Activated T-helper 17 cell treated with anti-CD3 and anti-CD28 coated beads, Interleukin-2, amount 50 U/mL, for 72 hours (primary cell): ENCODE results near the gene PTPN2. TPM values are rescaled to one million over a fixed set of nuclear protein-coding genes. Genes with fewer than 3 reads are reported as not detected.
"Not testable (repeated sequence)": the region's sequence is repeated elsewhere in the genome, so short reads cannot be mapped to it uniquely, and the experiment has no call there.

Experiments used
- ATAC-seq: fragments of 150-1000 bp; cut with Tn5 transposase; replicated peaks from 2 replicates; pipeline ENCODE4 v1.10.0; 2021; ENCODE audit warnings: mild to moderate bottlenecking, moderate library complexity
- H3K27ac Mint-ChIP-seq: one replicate; pipeline ENCODE4 v1.8.0; 2022; ENCODE audit warnings: mixed read lengths
- H3K27me3 Mint-ChIP-seq: one replicate; pipeline ENCODE4 v1.8.0; 2022; ENCODE audit warnings: mixed read lengths
- H3K36me3 Mint-ChIP-seq: one replicate; pipeline ENCODE4 v1.8.0; 2022; ENCODE audit warnings: low read depth, mild to moderate bottlenecking, mixed read lengths
- H3K4me1 Mint-ChIP-seq: one replicate; pipeline ENCODE4 v1.8.0; 2022; ENCODE audit warnings: mixed read lengths
- H3K4me3 Mint-ChIP-seq: one replicate; pipeline ENCODE4 v1.8.0; 2022; ENCODE audit warnings: mild to moderate bottlenecking, mixed read lengths
- H3K9me3 Mint-ChIP-seq: one replicate; pipeline ENCODE4 v1.8.0; 2022; ENCODE audit warnings: mixed read lengths
- total RNA-seq, 2 donors: library from RNA; stranded (reverse); gene quantifications; one replicate each; pipeline ENCODE4 v1.2.3, GENCODE V29; 2022

Gene PTPN2
- total RNA-seq, 2 donors from 2014 or later, result 72.1 to 78.7 TPM

- ATAC-seq, result no peak
- Mint-ChIP-seq H3K36me3 (peaks cover 39% of the 10 kb centered on the region), H3K4me1 (peaks cover 53% of the 10 kb centered on the region), H3K27me3 (no peaks in the 10 kb centered on the region), H3K27ac (peak overlapping the region; percentile 33), H3K9me3 (no peaks in the 10 kb centered on the region), H3K4me3 (peak overlapping the region; percentile 89)
Observed at GRCh38 chr18:12880541-12880910, 3.5 kb downstream of the PTPN2 start.

GRCh38 chr18:12879840-12880540 lies 4.0 kb downstream of the PTPN2 start:
- Mint-ChIP-seq H3K27ac (peak overlapping the region; percentile 33), H3K27me3 (no peaks in the 10 kb centered on the region), H3K36me3 (peaks cover 39% of the 10 kb centered on the region), H3K4me1 (peaks cover 50% of the 10 kb centered on the region), H3K4me3 (peak overlapping the region; percentile 89), H3K9me3 (no peaks in the 10 kb centered on the region)
- ATAC-seq, result no peak

DNA sequence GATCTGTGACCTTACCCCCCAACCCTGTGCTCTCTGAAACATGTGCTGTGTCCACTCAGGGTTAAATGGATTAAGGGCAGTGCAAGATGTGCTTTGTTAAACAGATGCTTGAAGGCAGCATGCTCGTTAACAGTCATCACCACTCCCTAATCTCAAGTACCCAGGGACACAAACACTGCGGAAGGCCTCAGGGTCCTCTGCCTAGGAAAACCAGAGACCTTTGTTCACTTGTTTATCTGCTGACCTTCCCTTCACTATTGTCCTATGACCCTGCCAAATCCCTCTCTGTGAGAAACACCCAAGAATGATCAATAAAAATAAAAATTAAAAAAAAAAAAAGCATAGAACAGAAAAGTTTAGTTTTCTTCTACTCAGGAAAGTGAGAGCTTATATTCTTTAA lies 9.0 kb downstream of the PTPN2 start:
- Mint-ChIP-seq H3K4me1 (peaks cover 32% of the 10 kb centered on the region), H3K36me3 (peaks cover 22% of the 10 kb centered on the region)
- H3K27ac Mint-ChIP-seq, ATAC-seq, H3K9me3 Mint-ChIP-seq, H3K27me3 Mint-ChIP-seq, H3K4me3 Mint-ChIP-seq: not testable (repeated sequence)

GRCh38 chr18:12873961-12874567 lies 10.0 kb downstream of the PTPN2 start:
- not testable (repeated sequence) for H3K27me3 Mint-ChIP-seq, H3K27ac Mint-ChIP-seq, H3K9me3 Mint-ChIP-seq, H3K4me3 Mint-ChIP-seq, ATAC-seq
- Mint-ChIP-seq H3K36me3 (peaks cover 18% of the 10 kb centered on the region), H3K4me1 (peaks cover 23% of the 10 kb centered on the region)

DNA sequence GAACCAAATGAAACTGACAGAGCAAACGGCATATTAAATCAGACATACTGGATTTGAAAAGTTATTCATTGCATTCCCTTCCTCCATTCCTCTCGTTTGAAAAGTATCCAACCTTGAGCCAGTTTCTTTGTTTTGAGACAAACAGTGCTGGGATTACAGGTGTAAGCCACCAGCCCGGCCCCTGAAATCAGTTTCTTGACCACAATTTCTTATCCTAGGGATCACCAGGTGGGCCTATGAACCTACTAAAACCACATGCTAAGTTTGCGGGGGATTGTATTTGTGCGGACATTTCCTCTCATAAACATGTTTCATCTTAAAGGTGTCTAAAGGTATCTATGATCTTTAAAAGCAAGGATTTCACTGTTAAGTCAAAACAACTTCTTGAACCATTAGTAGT lies 11.6 kb downstream of the PTPN2 start:
- peaks cover 26% of the 10 kb centered on the region for H3K4me1 Mint-ChIP-seq
- H3K36me3 Mint-ChIP-seq, result peaks cover 19% of the 10 kb centered on the region
- H3K9me3 Mint-ChIP-seq, result no peaks in the 10 kb centered on the region
- ATAC-seq, result no peak
- no peaks in the 10 kb centered on the region for H3K27me3 Mint-ChIP-seq
- no peak overlapping the region for H3K4me3 Mint-ChIP-seq
- no peak overlapping the region for H3K27ac Mint-ChIP-seq

DNA sequence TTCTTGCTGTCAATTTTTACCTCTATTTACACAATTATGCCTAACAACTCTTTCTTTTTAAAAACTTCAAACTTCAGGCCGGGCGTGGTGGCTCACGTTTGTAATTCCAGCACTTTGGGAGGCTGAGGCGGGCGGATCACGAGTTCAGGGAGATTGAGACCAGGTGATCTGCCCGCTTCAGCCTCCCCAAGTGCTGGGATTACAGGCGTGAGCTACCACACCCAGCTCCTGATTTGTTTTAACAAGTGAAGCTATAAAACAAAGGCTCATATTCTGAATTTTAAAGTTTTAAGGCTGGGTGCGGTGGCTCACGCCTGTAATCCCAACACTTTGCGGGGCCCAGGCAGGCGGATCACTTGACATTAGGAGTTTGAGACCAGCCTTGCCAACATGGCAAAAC lies 15.5 kb downstream of the PTPN2 start:
- H3K4me1 Mint-ChIP-seq, result peaks cover 12% of the 10 kb centered on the region
- ATAC-seq, result no peak
- H3K36me3 Mint-ChIP-seq, result peaks cover 13% of the 10 kb centered on the region
- no peaks in the 10 kb centered on the region for H3K9me3 Mint-ChIP-seq
- no peak overlapping the region for H3K27ac Mint-ChIP-seq
- H3K27me3 Mint-ChIP-seq, result no peaks in the 10 kb centered on the region
- no peak overlapping the region for H3K4me3 Mint-ChIP-seq

DNA sequence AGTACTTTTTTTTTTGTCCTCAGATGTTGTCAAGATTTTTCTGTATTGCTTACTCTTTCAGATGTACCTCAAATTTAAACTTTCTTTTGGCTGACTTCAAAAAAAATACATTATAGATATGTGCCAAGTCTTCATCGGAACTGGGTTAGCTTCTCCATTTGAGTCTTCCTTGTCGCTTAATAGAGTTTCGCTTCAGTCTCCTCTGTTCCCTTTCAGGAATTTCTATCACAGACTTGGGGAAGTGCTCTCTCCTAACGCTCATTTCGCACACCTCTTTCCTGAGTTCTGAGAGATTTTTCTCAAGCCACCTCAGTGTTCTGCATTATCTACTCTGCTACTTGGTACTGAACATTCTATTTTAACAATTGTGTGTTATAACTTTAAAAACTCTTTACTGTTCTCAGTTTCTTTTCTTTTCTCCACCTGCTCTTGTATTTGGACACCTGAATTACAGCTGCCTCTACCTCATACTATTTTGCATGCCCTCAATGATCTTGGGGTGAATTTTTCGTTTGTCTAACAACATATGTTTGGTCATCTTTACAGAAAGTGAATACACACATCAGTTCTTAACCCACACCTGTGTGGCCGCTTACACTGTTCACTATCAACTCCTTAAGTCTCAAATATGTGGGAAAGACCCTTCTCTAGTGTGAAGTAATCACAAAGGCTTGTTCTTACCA lies 16.5 kb downstream of the PTPN2 start:
- Mint-ChIP-seq H3K27ac (no peak overlapping the region), H3K4me3 (no peak overlapping the region), H3K9me3 (no peaks in the 10 kb centered on the region), H3K27me3 (no peaks in the 10 kb centered on the region), H3K36me3 (peaks cover 11% of the 10 kb centered on the region), H3K4me1 (peaks cover 22% of the 10 kb centered on the region)
- no peak for ATAC-seq

- Mint-ChIP-seq H3K4me1 (peaks cover 30% of the 10 kb centered on the region), H3K9me3 (no peaks in the 10 kb centered on the region), H3K36me3 (peaks cover 15% of the 10 kb centered on the region), H3K4me3 (no peak overlapping the region), H3K27ac (peak overlapping the region; percentile 76), H3K27me3 (no peaks in the 10 kb centered on the region)
- ATAC-seq, result no peak
Observed at GRCh38 chr18:12863687-12864216, 20.3 kb downstream of the PTPN2 start.

- H3K4me1 Mint-ChIP-seq, result peaks cover 35% of the 10 kb centered on the region
- H3K36me3 Mint-ChIP-seq, result peaks cover 21% of the 10 kb centered on the region
- no peak for ATAC-seq
- no peaks in the 10 kb centered on the region for H3K27me3 Mint-ChIP-seq
- H3K9me3 Mint-ChIP-seq, result no peaks in the 10 kb centered on the region
- peak overlapping the region; percentile 76 for H3K27ac Mint-ChIP-seq
- H3K4me3 Mint-ChIP-seq, result peak overlapping the region; percentile 13
Observed at GRCh38 chr18:12862874-12863482, 21.1 kb downstream of the PTPN2 start.

GRCh38 chr18:12862467-12862866 lies 21.6 kb downstream of the PTPN2 start:
- no peak for ATAC-seq
- H3K27ac Mint-ChIP-seq, result peak overlapping the region; percentile 76
- H3K4me3 Mint-ChIP-seq, result peak overlapping the region; percentile 13
- H3K9me3 Mint-ChIP-seq, result no peaks in the 10 kb centered on the region
- peaks cover 22% of the 10 kb centered on the region for H3K36me3 Mint-ChIP-seq
- H3K27me3 Mint-ChIP-seq, result no peaks in the 10 kb centered on the region
- peaks cover 35% of the 10 kb centered on the region for H3K4me1 Mint-ChIP-seq

DNA sequence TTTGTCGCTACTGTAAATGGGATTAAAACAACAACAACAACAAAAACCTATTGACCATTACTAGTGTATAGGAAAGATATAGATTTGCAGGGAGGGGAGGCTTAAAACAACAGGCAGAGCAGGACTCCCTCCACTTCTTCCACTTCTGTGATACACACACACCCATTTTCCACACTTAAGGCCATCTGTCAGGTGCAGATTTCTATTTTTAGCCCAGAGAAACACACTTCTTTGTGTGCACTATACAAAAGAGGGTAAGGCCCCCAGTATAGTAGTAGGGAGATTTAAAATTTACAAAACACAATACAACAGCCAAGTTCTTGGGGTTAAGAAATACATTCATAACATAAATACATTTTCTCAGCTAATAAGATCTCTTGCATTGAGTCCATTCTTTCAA lies 22.4 kb downstream of the PTPN2 start:
- Mint-ChIP-seq H3K36me3 (peaks cover 24% of the 10 kb centered on the region), H3K9me3 (no peaks in the 10 kb centered on the region), H3K27me3 (no peaks in the 10 kb centered on the region), H3K4me1 (peaks cover 38% of the 10 kb centered on the region), H3K27ac (no peak overlapping the region), H3K4me3 (no peak overlapping the region)
- ATAC-seq, result no peak

- Mint-ChIP-seq H3K27me3 (no peaks in the 10 kb centered on the region), H3K4me1 (peaks cover 47% of the 10 kb centered on the region), H3K36me3 (peaks cover 35% of the 10 kb centered on the region), H3K27ac (no peak overlapping the region), H3K4me3 (no peak overlapping the region), H3K9me3 (no peaks in the 10 kb centered on the region)
- ATAC-seq, result no peak
Observed at GRCh38 chr18:12860530-12860929, 23.5 kb downstream of the PTPN2 start.

DNA sequence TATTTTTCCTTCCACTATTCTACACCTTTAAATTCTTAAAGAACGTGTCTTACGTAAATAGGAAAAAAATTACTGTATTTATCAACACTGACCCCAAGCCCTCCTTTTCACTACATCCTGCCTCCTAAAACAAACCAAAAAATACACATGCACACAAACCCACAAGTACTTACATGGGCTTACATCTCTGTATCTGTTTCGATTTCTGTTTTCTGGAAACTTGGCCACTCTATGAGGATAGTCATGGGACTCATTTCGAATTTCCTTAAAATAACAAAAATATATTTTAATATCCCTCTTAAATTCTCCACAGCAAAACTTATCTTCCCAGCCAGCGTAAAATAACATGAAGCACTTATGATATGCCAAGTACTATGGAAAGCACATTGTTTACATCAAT lies 25.0 kb downstream of the PTPN2 start:
- no peak for ATAC-seq
- no peaks in the 10 kb centered on the region for H3K9me3 Mint-ChIP-seq
- H3K4me1 Mint-ChIP-seq, result peaks cover 57% of the 10 kb centered on the region
- H3K27me3 Mint-ChIP-seq, result no peaks in the 10 kb centered on the region
- H3K4me3 Mint-ChIP-seq, result peak overlapping the region; percentile 40
- peak overlapping the region; percentile 77 for H3K27ac Mint-ChIP-seq
- peaks cover 50% of the 10 kb centered on the region for H3K36me3 Mint-ChIP-seq

DNA sequence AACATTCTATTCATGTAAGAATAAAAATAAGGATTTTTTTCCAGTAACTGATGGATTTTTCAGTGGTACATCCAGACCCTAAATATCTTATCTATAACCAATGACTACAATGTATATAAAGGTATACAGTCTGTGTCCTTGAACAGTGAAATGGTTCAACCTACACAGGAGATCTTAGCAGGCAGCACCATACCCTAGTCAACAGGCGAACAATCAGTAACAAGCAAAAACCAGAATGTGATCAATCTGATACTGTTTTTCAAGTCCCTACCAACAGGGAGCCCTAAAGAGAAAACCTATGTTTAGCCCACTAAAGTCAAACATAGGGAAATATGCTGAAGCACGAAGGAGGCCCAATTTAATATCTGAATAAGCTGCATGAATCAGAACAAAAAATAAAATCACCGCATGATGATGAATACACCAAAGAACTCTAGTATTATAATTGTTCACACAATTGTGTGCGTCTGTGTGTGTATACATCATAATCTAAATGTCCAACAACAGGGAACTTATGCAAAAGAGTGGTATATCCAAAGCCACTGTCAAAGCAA lies 26.0 kb downstream of the PTPN2 start:
- no peaks in the 10 kb centered on the region for H3K27me3 Mint-ChIP-seq
- peak overlapping the region; percentile 67 for H3K4me3 Mint-ChIP-seq
- H3K4me1 Mint-ChIP-seq, result peaks cover 55% of the 10 kb centered on the region
- H3K36me3 Mint-ChIP-seq, result peaks cover 60% of the 10 kb centered on the region
- peak; percentile 66 for ATAC-seq
- no peaks in the 10 kb centered on the region for H3K9me3 Mint-ChIP-seq
- H3K27ac Mint-ChIP-seq, result peak overlapping the region; percentile 86
